IgD-negative memory B cell (primary cell): Measurements from ENCODE around the gene RPAP3. TPM values are rescaled to one million over a fixed set of nuclear protein-coding genes. Genes with fewer than 3 reads are reported as not detected.

Experiments used
- H3K27ac Mint-ChIP-seq, 3 donors: one replicate each; pipeline ENCODE4 v1.8.0; 2020 to 2022; ENCODE audit warnings: mild to moderate bottlenecking in 3 of 3, mixed read lengths in 3 of 3, moderate library complexity in 1 of 3
- H3K27me3 Mint-ChIP-seq: one replicate; pipeline ENCODE4 v1.8.0; 2021; ENCODE audit warnings: mixed read lengths
- H3K36me3 Mint-ChIP-seq: one replicate; pipeline ENCODE4 v1.8.0; 2020; ENCODE audit warnings: mild to moderate bottlenecking, mixed read lengths
- H3K4me1 Mint-ChIP-seq, 3 donors: one replicate each; pipeline ENCODE4 v1.8.0; 2020 to 2022; ENCODE audit warnings: mixed read lengths in 3 of 3, mild to moderate bottlenecking in 1 of 3
- H3K4me3 Mint-ChIP-seq, 4 donors: one replicate each; pipeline ENCODE4 v1.8.0; 2020 to 2022; ENCODE audit warnings: mild to moderate bottlenecking in 4 of 4, mixed read lengths in 4 of 4, moderate library complexity in 3 of 4
- H3K9me3 Mint-ChIP-seq, 3 donors: one replicate each; pipeline ENCODE4 v1.8.0; 2020 to 2021; ENCODE audit warnings: mixed read lengths in 3 of 3, mild to moderate bottlenecking in 1 of 3
- polyA plus RNA-seq: library from polyadenylated mRNA; unstranded; fragments of 300-500 nt; fragmentation: Illumina TruSeq; gene quantifications from one replicate; pipeline ENCODE4 v1.2.3, GENCODE V29; 2021

The RPAP3 gene
- polyA plus RNA-seq, 1 donor from 2014 or later = 46.0 TPM

- peaks cover 21 to 23% (median 21%) of the 10 kb centered on the region in 3 donors for H3K4me1 Mint-ChIP-seq
- peak overlapping the region in 1 of 3 donors; percentile 50 for H3K27ac Mint-ChIP-seq
- H3K4me3 Mint-ChIP-seq = no peak overlapping the region
These were observed 31.2 kb upstream of the RPAP3 start for GRCh38 chr12:47736877-47737676.

DNA sequence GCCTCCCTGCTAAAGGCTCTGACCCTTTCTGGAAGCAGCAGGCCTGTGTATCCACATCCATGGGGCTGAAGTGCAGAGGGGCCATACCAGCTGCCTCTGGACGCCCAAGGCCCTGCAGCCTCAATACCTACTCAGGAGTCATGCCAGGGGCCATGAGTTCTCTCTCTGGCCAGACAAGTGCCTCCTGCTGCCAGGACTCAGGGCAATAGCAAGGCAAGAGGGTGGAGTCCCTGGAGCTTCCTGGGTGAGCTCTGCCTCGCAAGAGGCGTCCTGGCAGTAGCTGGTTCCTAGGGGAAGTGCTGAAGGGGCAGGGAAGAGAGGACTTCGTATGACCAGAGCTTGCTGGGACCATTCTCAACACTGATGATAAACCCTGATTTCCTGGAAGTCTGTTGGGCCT is 30.4 kb upstream of the RPAP3 start:
- Mint-ChIP-seq H3K4me3 (no peak overlapping the region), H3K27ac (no peak overlapping the region), H3K4me1 (peaks cover 16 to 17% (median 17%) of the 10 kb centered on the region in 3 donors), H3K27me3 (peaks cover 2% of the 10 kb centered on the region), H3K36me3 (no peaks in the 10 kb centered on the region), H3K9me3 (no peaks in the 10 kb centered on the region)

More at GRCh38 chr12:47736877-47737676, 31.2 kb upstream of the RPAP3 start:
- Mint-ChIP-seq H3K9me3 (no peaks in the 10 kb centered on the region), H3K27me3 (peaks cover 4% of the 10 kb centered on the region), H3K36me3 (no peaks in the 10 kb centered on the region)

GRCh38 chr12:47735649-47736048 is 29.8 kb upstream of the RPAP3 start:
- H3K9me3 Mint-ChIP-seq = no peaks in the 10 kb centered on the region
- peaks cover 2% of the 10 kb centered on the region for H3K27me3 Mint-ChIP-seq
- H3K4me1 Mint-ChIP-seq = peaks cover 11 to 14% (median 12%) of the 10 kb centered on the region in 3 donors
- H3K27ac Mint-ChIP-seq = no peak overlapping the region
- no peaks in the 10 kb centered on the region for H3K36me3 Mint-ChIP-seq
- no peak overlapping the region for H3K4me3 Mint-ChIP-seq

GRCh38 chr12:47734725-47735480 is 29.1 kb upstream of the RPAP3 start:
- Mint-ChIP-seq H3K9me3 (no peaks in the 10 kb centered on the region), H3K27me3 (peaks cover 2% of the 10 kb centered on the region), H3K27ac (no peak overlapping the region), H3K36me3 (no peaks in the 10 kb centered on the region), H3K4me3 (no peak overlapping the region), H3K4me1 (peaks cover 5 to 9% (median 9%) of the 10 kb centered on the region in 3 donors)

- peaks cover 2% of the 10 kb centered on the region for H3K27me3 Mint-ChIP-seq
- H3K27ac Mint-ChIP-seq = no peak overlapping the region
- no peaks in the 10 kb centered on the region for H3K4me1 Mint-ChIP-seq
- H3K4me3 Mint-ChIP-seq = no peak overlapping the region
- H3K36me3 Mint-ChIP-seq = no peaks in the 10 kb centered on the region
- no peaks in the 10 kb centered on the region for H3K9me3 Mint-ChIP-seq
These were observed 27.3 kb upstream of the RPAP3 start for GRCh38 chr12:47733142-47733541.

DNA sequence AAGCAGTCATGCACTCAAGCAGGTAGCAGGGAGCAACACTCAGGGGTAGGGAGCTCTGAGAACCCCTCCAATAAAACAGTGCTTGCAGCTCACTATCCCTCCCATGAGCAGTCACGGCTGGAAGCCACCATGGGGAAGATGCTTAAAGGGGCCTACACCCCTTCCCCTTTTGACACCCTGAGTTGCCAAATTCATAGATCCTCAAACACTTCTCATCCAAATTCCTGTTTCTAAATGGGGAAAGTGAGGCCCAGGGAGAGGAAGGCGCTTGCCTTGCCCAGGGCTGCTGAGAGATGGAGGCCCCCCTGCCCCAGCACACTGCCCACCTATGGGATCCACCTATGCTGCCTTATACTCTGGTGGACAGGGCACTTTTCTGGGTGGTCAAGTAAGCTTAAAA is 26.7 kb upstream of the RPAP3 start:
- Mint-ChIP-seq H3K4me1 (no peaks in the 10 kb centered on the region), H3K27ac (no peak overlapping the region), H3K27me3 (peaks cover 2% of the 10 kb centered on the region), H3K36me3 (no peaks in the 10 kb centered on the region), H3K9me3 (no peaks in the 10 kb centered on the region), H3K4me3 (no peak overlapping the region)

- Mint-ChIP-seq H3K36me3 (no peaks in the 10 kb centered on the region), H3K27ac (no peak overlapping the region), H3K27me3 (no peaks in the 10 kb centered on the region), H3K9me3 (no peaks in the 10 kb centered on the region), H3K4me1 (peaks cover 2 to 6% (median 4%) of the 10 kb centered on the region in 3 donors), H3K4me3 (no peak overlapping the region)
These were observed 25.9 kb upstream of the RPAP3 start for GRCh38 chr12:47731723-47732122.

DNA sequence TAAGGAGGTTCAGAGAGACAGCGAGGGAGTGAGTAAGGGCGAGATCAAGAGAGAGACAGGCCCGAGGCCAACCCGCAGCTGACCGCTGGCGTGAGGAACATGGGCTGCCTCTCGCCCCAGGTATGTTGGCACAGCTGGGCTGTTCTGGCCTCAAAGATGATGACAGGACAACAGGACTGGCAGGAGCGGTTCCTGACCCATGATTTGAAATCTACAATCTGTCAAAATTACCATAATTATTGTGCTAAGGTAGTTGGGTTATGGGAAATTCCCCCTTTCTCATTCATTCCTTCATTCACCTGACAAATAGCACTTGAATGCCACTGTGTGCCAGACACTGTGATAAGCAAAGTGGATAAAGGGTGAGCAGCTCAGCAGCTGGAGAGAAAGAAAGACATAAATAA is 24.5 kb upstream of the RPAP3 start:
- Mint-ChIP-seq H3K36me3 (no peaks in the 10 kb centered on the region), H3K9me3 (no peaks in the 10 kb centered on the region), H3K4me1 (peaks cover 15 to 19% (median 16%) of the 10 kb centered on the region in 3 donors), H3K27me3 (no peaks in the 10 kb centered on the region), H3K4me3 (no peak overlapping the region), H3K27ac (no peak overlapping the region)

GRCh38 chr12:47729233-47729632 is 23.4 kb upstream of the RPAP3 start:
- Mint-ChIP-seq H3K36me3 (no peaks in the 10 kb centered on the region), H3K27ac (no peak overlapping the region)

GRCh38 chr12:47725893-47726292 is 20.1 kb upstream of the RPAP3 start:
- Mint-ChIP-seq H3K27ac (no peak overlapping the region), H3K9me3 (no peaks in the 10 kb centered on the region), H3K4me1 (peaks cover 18 to 27% (median 18%) of the 10 kb centered on the region in 3 donors), H3K4me3 (peak overlapping the region in 1 of 4 donors; percentile 76), H3K27me3 (no peaks in the 10 kb centered on the region), H3K36me3 (peaks cover 8% of the 10 kb centered on the region)

More at GRCh38 chr12:47729233-47729632, 23.4 kb upstream of the RPAP3 start:
- no peaks in the 10 kb centered on the region for H3K9me3 Mint-ChIP-seq
- H3K4me3 Mint-ChIP-seq = no peak overlapping the region
- H3K27me3 Mint-ChIP-seq = no peaks in the 10 kb centered on the region
- peaks cover 16 to 19% (median 17%) of the 10 kb centered on the region in 3 donors for H3K4me1 Mint-ChIP-seq

- Mint-ChIP-seq H3K9me3 (no peaks in the 10 kb centered on the region), H3K4me1 (peaks cover 18 to 27% (median 18%) of the 10 kb centered on the region in 3 donors), H3K36me3 (peaks cover 8% of the 10 kb centered on the region), H3K27me3 (no peaks in the 10 kb centered on the region), H3K27ac (no peak within 1 kb of the TSS), H3K4me3 (peak within 1 kb of the TSS in 1 of 4 donors; percentile 76)
These were observed 19.4 kb upstream of the RPAP3 start, which contains the start of gene ENDOU for GRCh38 chr12:47725091-47725772. Gene ENDOU (minus strand): TSS chr12:47725490. CDS start chr12:47725413, 77 bp downstream.

DNA sequence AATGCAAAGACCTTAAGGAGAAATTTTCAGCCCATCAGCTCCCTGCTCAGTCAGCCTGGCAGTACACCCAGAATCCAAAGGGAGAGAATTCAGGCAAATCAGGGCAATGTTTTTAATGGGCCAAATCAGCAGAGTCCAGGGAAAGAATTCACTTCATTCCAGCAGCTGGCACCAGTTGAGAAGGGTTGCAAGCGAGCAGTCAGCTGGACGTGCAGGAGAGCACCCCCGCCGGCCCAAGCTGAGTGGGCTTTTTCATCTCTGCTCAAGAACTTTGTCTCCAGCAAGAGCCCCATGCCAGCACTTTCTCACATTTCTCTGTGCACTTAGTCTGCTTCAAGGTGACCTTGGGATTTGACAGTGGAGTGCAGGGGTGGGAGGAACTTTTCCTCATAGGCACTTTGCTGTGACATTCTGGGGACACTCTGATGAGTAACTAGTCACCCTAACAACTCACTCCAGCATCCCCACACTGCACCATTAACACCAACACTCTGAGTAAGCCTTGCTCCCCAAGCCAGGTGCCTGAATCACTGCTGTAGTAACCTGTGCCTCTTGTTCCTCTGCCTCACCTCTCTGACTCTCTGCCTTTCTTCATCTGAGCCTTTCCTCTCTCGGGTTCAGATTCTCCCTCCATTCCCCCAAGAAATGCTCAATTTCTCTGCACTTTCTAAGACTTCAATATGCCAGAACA is 17.3 kb upstream of the RPAP3 start:
- no peak overlapping the region for H3K4me3 Mint-ChIP-seq
- no peaks in the 10 kb centered on the region for H3K9me3 Mint-ChIP-seq
- H3K27me3 Mint-ChIP-seq = no peaks in the 10 kb centered on the region
- peaks cover 12% of the 10 kb centered on the region for H3K36me3 Mint-ChIP-seq
- H3K27ac Mint-ChIP-seq = no peak overlapping the region
- H3K4me1 Mint-ChIP-seq = peaks cover 18 to 28% (median 19%) of the 10 kb centered on the region in 3 donors

- Mint-ChIP-seq H3K27ac (no peak overlapping the region), H3K4me1 (peaks cover 24 to 30% (median 26%) of the 10 kb centered on the region in 3 donors), H3K4me3 (no peak overlapping the region), H3K9me3 (no peaks in the 10 kb centered on the region), H3K36me3 (peaks cover 12% of the 10 kb centered on the region), H3K27me3 (no peaks in the 10 kb centered on the region)
These were observed 16.5 kb upstream of the RPAP3 start for GRCh38 chr12:47722136-47722834.

GRCh38 chr12:47721431-47721973 is 15.7 kb upstream of the RPAP3 start:
- Mint-ChIP-seq H3K36me3 (peaks cover 12% of the 10 kb centered on the region), H3K9me3 (no peaks in the 10 kb centered on the region), H3K4me1 (peaks cover 20 to 22% (median 22%) of the 10 kb centered on the region in 3 donors), H3K4me3 (no peak overlapping the region), H3K27me3 (no peaks in the 10 kb centered on the region), H3K27ac (peak overlapping the region in 1 of 3 donors; percentile 8)
